Trophoblast cell (in vitro differentiated cells and primary cell): Measurements from ENCODE around the gene KRTAP13-1. TPM values are rescaled to one million over a fixed set of nuclear protein-coding genes. Genes with fewer than 3 reads are reported as not detected.

Experiments
- DNase-seq, 2 donors: peaks; one replicate each; pipeline ENCODE4 v3.0.0-alpha.2; 2016
- H2AFZ ChIP-seq: 2 replicates; pipeline ENCODE4 v1.6.1; 2013; ENCODE audit warnings: low read length, moderate library complexity, mild to moderate bottlenecking; ENCODE audit not compliant: insufficient read depth, poor library complexity
- H2AK5ac ChIP-seq: 2 replicates; pipeline ENCODE4 v1.6.1; 2013; ENCODE audit warnings: mild to moderate bottlenecking, low read length
- H2BK120ac ChIP-seq: 2 replicates; pipeline ENCODE4 v1.6.1; 2013; ENCODE audit warnings: low read length, mild to moderate bottlenecking, moderate library complexity; ENCODE audit not compliant: insufficient read depth, poor library complexity
- H2BK12ac ChIP-seq: 2 replicates; pipeline ENCODE4 v1.6.1; 2013; ENCODE audit warnings: mild to moderate bottlenecking, low read length, moderate library complexity
- H2BK5ac ChIP-seq: 2 replicates; pipeline ENCODE4 v1.6.1; 2013; ENCODE audit warnings: low read length, low read depth, moderate library complexity, mild to moderate bottlenecking; ENCODE audit not compliant: poor library complexity
- H3K14ac ChIP-seq: 2 replicates; pipeline ENCODE4 v1.6.1; 2013; ENCODE audit warnings: mild to moderate bottlenecking, low read length
- H3K18ac ChIP-seq: 2 replicates; pipeline ENCODE4 v1.6.1; 2013; ENCODE audit warnings: mild to moderate bottlenecking, low read length
- H3K23ac ChIP-seq: 2 replicates; pipeline ENCODE4 v1.6.1; 2013; ENCODE audit warnings: low read length
- H3K27ac ChIP-seq: 2 replicates; pipeline ENCODE4 v1.5.1; 2013; ENCODE audit warnings: low read depth, mild to moderate bottlenecking, inconsistent platforms, low read length, moderate library complexity
- H3K27me3 ChIP-seq: 2 replicates; pipeline ENCODE4 v1.6.1; 2013; ENCODE audit warnings: inconsistent platforms, mild to moderate bottlenecking, low read length, moderate library complexity; ENCODE audit not compliant: insufficient read depth
- H3K36me3 ChIP-seq, 2 experiments: 1 replicate in 1 of 2; 2 replicates in 1 of 2; pipeline ENCODE4 v1.6.1; 2013; ENCODE audit warnings: low read length in 2 of 2, mild to moderate bottlenecking in 2 of 2, moderate library complexity in 1 of 2; ENCODE audit not compliant: insufficient read depth in 2 of 2, control insufficient read depth in 1 of 2
- H3K4ac ChIP-seq: 2 replicates; pipeline ENCODE4 v1.6.1; 2013; ENCODE audit warnings: low read depth, mild to moderate bottlenecking, low read length, moderate library complexity
- H3K4me1 ChIP-seq, 2 experiments: 1 replicate in 1 of 2; 2 replicates in 1 of 2; pipeline ENCODE4 v1.6.1; 2013; ENCODE audit warnings: low read length in 2 of 2, mild to moderate bottlenecking in 2 of 2, moderate library complexity in 1 of 2; ENCODE audit not compliant: insufficient read depth in 2 of 2, control insufficient read depth in 1 of 2
- H3K4me2 ChIP-seq: 2 replicates; pipeline ENCODE4 v1.6.1; 2013; ENCODE audit warnings: inconsistent platforms, mild to moderate bottlenecking, low read length, moderate library complexity
- H3K4me3 ChIP-seq: 2 replicates; pipeline ENCODE4 v1.5.1; 2013; ENCODE audit warnings: mild to moderate bottlenecking, low read depth, low read length, inconsistent platforms
- H3K79me1 ChIP-seq: one replicate; pipeline ENCODE4 v1.6.1; 2013; ENCODE audit warnings: low read length
- H3K79me2 ChIP-seq: 2 replicates; pipeline ENCODE4 v1.6.1; 2013; ENCODE audit warnings: low read length, mild to moderate bottlenecking; ENCODE audit not compliant: control insufficient read depth, insufficient read depth, poor library complexity
- H3K9ac ChIP-seq: 2 replicates; pipeline ENCODE4 v1.6.1; 2013; ENCODE audit warnings: mild to moderate bottlenecking, low read length
- H3K9me3 ChIP-seq: 2 replicates; pipeline ENCODE4 v1.6.1; 2013; ENCODE audit warnings: low read depth, mild to moderate bottlenecking, control low read depth, inconsistent platforms, low read length; ENCODE audit not compliant: insufficient read depth
- H4K12ac ChIP-seq: 2 replicates; pipeline ENCODE4 v1.6.1; 2013; ENCODE audit warnings: low read depth, mild to moderate bottlenecking, low read length, moderate library complexity
- H4K8ac ChIP-seq: 2 replicates; pipeline ENCODE4 v1.6.1; 2013; ENCODE audit warnings: low read depth, mild to moderate bottlenecking, low read length, moderate library complexity
- H4K91ac ChIP-seq: one replicate; pipeline ENCODE4 v1.6.1; 2013; ENCODE audit warnings: low read depth, mild to moderate bottlenecking, low read length, moderate library complexity
- WGBS: extraction: QIAGEN DNeasy Blood & Tissue Kit; methylation state at CpG from one replicate; pipeline ENCODE4 v1.1.7; 2013; ENCODE audit warnings: missing lambda C conversion rate; ENCODE audit not compliant: insufficient read length, insufficient coverage; ENCODE audit errors: extremely low coverage; 5-methylcytosine and 5-hydroxymethylcytosine counted together
- polyA plus RNA-seq: library from polyadenylated mRNA; stranded (reverse); fragments of 200-250 nt; gene quantifications from 2 replicates; pipeline ENCODE4 v1.2.3, GENCODE V29; 2013

KRTAP13-1 gene
- polyA plus RNA-seq: not detected in 2 replicates

- Histone ChIP-seq H3K9ac (no peak within 1 kb of the TSS), H3K4me3 (no peak within 1 kb of the TSS), H3K9me3 (no peaks in the 10 kb centered on the region), H2AFZ (no peak within 1 kb of the TSS), H2AK5ac (no peak within 1 kb of the TSS), H2BK120ac (no peak within 1 kb of the TSS), H3K4me2 (no peak within 1 kb of the TSS), H2BK12ac (no peak within 1 kb of the TSS), H4K8ac (no peak within 1 kb of the TSS), H4K91ac (no peak within 1 kb of the TSS), H3K4ac (no peak within 1 kb of the TSS), H3K27ac (no peak within 1 kb of the TSS), H2BK5ac (no peak within 1 kb of the TSS), H3K79me2 (no peaks in the 10 kb centered on the region), H3K14ac (no peak within 1 kb of the TSS), H3K36me3 (no peaks in the 10 kb centered on the region), H3K18ac (no peak within 1 kb of the TSS), H3K23ac (no peak within 1 kb of the TSS), H4K12ac (no peak within 1 kb of the TSS), H3K4me1 (no peaks in the 10 kb centered on the region), H3K27me3 (no peaks in the 10 kb centered on the region), H3K79me1 (no peaks in the 10 kb centered on the region)
- WGBS: no CpG with 5 or more reads among the region's 4 CpGs
- no peak for DNase-seq
Measured at GRCh38 chr21:30395731-30396130, at the start of gene KRTAP13-1. TSS of gene KRTAP13-1 (plus strand) at chr21:30396031. CDS start at chr21:30396087, 56 bp downstream.

GRCh38 chr21:30348506-30348905 is 47.3 kb upstream of the KRTAP13-1 start, which contains the start of gene KRTAP23-1:
TSS of gene KRTAP23-1 (minus strand) at chr21:30348606. CDS start at chr21:30348606, 0 bp downstream.
- H3K14ac ChIP-seq: no peak within 1 kb of the TSS
- H3K23ac ChIP-seq: no peak within 1 kb of the TSS
- H3K4me3 ChIP-seq: no peak within 1 kb of the TSS
- H3K4me2 ChIP-seq: no peak within 1 kb of the TSS
- H3K9me3 ChIP-seq: no peaks in the 10 kb centered on the region
- no peaks in the 10 kb centered on the region for H3K27me3 ChIP-seq
- no peak within 1 kb of the TSS for H3K18ac ChIP-seq
- no peak within 1 kb of the TSS for H2AFZ ChIP-seq
- no peak within 1 kb of the TSS for H3K27ac ChIP-seq
- no peak within 1 kb of the TSS for H4K91ac ChIP-seq
- H3K79me1 ChIP-seq: no peaks in the 10 kb centered on the region
- no peaks in the 10 kb centered on the region for H3K79me2 ChIP-seq
- H2AK5ac ChIP-seq: no peak within 1 kb of the TSS
- no peak within 1 kb of the TSS for H3K9ac ChIP-seq
- DNase-seq: no peak
- H2BK120ac ChIP-seq: no peak within 1 kb of the TSS
- H3K36me3 ChIP-seq: no peaks in the 10 kb centered on the region
- H4K12ac ChIP-seq: no peak within 1 kb of the TSS
- no peak within 1 kb of the TSS for H3K4ac ChIP-seq
- no peaks in the 10 kb centered on the region for H3K4me1 ChIP-seq
- no CpG with 5 or more reads among the region's 4 CpGs for WGBS
- no peak within 1 kb of the TSS for H2BK5ac ChIP-seq
- no peak within 1 kb of the TSS for H4K8ac ChIP-seq
- no peak within 1 kb of the TSS for H2BK12ac ChIP-seq

- H3K4ac ChIP-seq: no peak overlapping the region
- H3K4me3 ChIP-seq: no peak overlapping the region
- H2BK120ac ChIP-seq: no peak overlapping the region
- no peaks in the 10 kb centered on the region for H3K4me1 ChIP-seq
- no peak overlapping the region for H3K14ac ChIP-seq
- no peak overlapping the region for H4K91ac ChIP-seq
- no peak overlapping the region for H3K4me2 ChIP-seq
- no CpG with 5 or more reads among the region's 3 CpGs for WGBS
- no peak overlapping the region for H4K8ac ChIP-seq
- no peak overlapping the region for H3K27ac ChIP-seq
- no peak overlapping the region for H2AFZ ChIP-seq
- H4K12ac ChIP-seq: no peak overlapping the region
- no peak overlapping the region for H2BK5ac ChIP-seq
- no peak overlapping the region for H2BK12ac ChIP-seq
- DNase-seq: no peak
- H3K9ac ChIP-seq: no peak overlapping the region
- no peaks in the 10 kb centered on the region for H3K27me3 ChIP-seq
- H3K18ac ChIP-seq: no peak overlapping the region
- H3K36me3 ChIP-seq: no peaks in the 10 kb centered on the region
- H3K23ac ChIP-seq: no peak overlapping the region
- H3K79me1 ChIP-seq: no peaks in the 10 kb centered on the region
- no peak overlapping the region for H2AK5ac ChIP-seq
- H3K79me2 ChIP-seq: no peaks in the 10 kb centered on the region
- no peaks in the 10 kb centered on the region for H3K9me3 ChIP-seq
Measured at GRCh38 chr21:30349572-30349971, 46.3 kb upstream of the KRTAP13-1 start.

- Histone ChIP-seq H3K4me1 (no peaks in the 10 kb centered on the region), H3K14ac (no peak overlapping the region), H2AK5ac (no peak overlapping the region), H3K79me2 (no peaks in the 10 kb centered on the region), H3K23ac (no peak overlapping the region), H3K4me3 (no peak overlapping the region), H3K9ac (no peak overlapping the region), H3K9me3 (no peaks in the 10 kb centered on the region), H2BK12ac (no peak overlapping the region), H3K4me2 (no peak overlapping the region), H4K8ac (no peak overlapping the region), H3K27ac (no peak overlapping the region), H2BK5ac (no peak overlapping the region), H3K79me1 (no peaks in the 10 kb centered on the region), H4K91ac (no peak overlapping the region), H4K12ac (no peak overlapping the region), H3K27me3 (no peaks in the 10 kb centered on the region), H3K18ac (no peak overlapping the region), H2BK120ac (no peak overlapping the region), H2AFZ (no peak overlapping the region), H3K36me3 (no peaks in the 10 kb centered on the region), H3K4ac (no peak overlapping the region)
- no peak for DNase-seq
- no CpG with 5 or more reads among the region's 1 CpG for WGBS
Measured at GRCh38 chr21:30351534-30351933, 44.3 kb upstream of the KRTAP13-1 start.
